Stimulated activated CD8-positive, alpha-beta memory T cell treated with anti-CD3 and anti-CD28 coated beads, Interleukin-7, amount 100 ng/mL, for 1 hour (primary cell): Measurements from ENCODE around the gene CBX7.
A peak's percentile ranks its signal among the peaks of the same experiment; 100 is the strongest.

Experiments used
- DNase-seq, 2 donors: peaks; one replicate each; pipeline ENCODE4 v3.0.0-alpha.2; 2020; ENCODE audit warnings: low read depth in 2 of 2

The CBX7 gene

GRCh38 chr22:39091126-39092081 is 61.1 kb downstream of the CBX7 start:
- DNase-seq = no peak

GRCh38 chr22:39090426-39091064 is 61.9 kb downstream of the CBX7 start:
- DNase-seq = peak; percentile 68 to 76

- DNase-seq = no peak
These were observed 62.6 kb downstream of the CBX7 start for GRCh38 chr22:39089928-39090327.

- no peak for DNase-seq
These were observed 63.8 kb downstream of the CBX7 start for GRCh38 chr22:39088685-39089032.

- no peak for DNase-seq
These were observed 64.4 kb downstream of the CBX7 start for GRCh38 chr22:39087881-39088684.

DNA sequence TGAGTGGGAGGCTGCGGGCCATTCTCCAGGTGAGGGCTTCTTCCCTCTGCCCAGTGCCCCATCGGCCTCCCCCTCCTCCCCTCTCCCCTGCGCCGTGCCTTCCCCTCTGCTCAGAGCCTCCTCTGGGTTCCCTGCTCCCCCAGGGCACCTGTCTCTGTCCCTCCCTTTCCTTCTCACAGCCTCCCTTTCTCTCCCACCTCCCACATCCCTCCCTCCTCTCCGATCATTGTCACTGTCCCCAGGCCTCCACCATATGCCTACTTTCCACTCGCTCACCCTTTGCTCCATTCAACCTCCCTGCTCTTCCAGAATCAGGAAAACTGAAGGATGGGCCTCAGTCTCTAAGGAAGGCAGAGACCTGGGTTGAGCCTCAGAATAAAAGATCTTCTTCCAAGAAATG is 65.4 kb downstream of the CBX7 start:
- no peak for DNase-seq

- no peak for DNase-seq
These were observed 67.8 kb downstream of the CBX7 start for GRCh38 chr22:39084666-39085065.

DNA sequence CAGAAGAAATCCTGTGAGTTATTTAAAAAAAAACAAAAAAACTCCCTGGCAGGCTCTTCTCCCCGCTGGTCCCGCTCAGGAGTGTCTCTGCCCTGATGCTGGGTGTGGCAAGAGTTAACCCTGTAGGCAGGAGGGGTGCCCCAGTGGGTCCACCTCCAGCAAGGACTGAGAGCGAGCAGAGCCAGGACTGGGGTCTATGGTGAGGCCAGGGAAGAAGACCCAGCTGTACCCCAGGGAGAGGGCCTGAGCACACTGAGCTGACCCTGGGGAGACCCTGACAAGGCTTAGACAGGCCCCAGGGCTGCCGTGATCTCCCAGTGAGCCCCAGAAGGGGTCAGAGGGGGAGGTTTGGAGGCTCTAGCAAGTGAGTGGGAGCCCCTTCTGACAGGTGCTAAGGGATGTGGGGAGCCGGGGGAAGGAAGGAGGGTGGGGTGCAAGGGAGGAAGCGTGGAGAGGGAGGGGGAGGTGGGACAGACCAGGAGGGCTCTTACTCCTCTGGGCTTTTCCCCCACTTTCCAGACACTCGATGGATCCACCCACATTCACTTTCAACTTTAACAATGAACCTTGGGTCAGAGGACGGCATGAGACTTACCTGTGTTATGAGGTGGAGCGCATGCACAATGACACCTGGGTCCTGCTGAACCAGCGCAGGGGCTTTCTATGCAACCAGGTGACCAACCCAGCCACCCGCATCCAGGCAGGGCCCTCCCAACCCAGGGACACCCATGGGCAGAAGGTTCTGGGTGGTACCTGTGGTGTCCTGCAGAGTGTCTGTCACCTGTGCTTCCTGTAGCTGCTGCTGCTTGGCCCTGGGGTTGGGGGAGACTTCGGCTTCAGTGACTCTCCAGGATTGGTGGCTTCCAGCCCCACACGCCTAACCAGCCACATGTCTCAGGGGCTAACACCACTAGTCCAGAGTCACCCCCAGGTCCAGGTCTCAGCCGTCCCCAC is 69.0 kb downstream of the CBX7 start:
- DNase-seq = no peak

GRCh38 chr22:39081598-39081997 is 70.9 kb downstream of the CBX7 start:
- DNase-seq = no peak

GRCh38 chr22:39081016-39081415 is 71.5 kb downstream of the CBX7 start:
- DNase-seq = no peak
